Iris pigment epithelial cell (primary cell): ENCODE results near the gene CASK.
"Not testable (repeated sequence)": the region's sequence is repeated elsewhere in the genome, so short reads cannot be mapped to it uniquely, and the experiment has no call there.

Experiments
- DNase-seq: peaks from one replicate; pipeline ENCODE4 v3.0.0-alpha.2; 2011; ENCODE audit warnings: low read depth

CASK gene

GRCh38 chrX:41730081-41730480 lies 193.3 kb downstream of the CASK start:
- peak; percentile 75 for DNase-seq

DNA sequence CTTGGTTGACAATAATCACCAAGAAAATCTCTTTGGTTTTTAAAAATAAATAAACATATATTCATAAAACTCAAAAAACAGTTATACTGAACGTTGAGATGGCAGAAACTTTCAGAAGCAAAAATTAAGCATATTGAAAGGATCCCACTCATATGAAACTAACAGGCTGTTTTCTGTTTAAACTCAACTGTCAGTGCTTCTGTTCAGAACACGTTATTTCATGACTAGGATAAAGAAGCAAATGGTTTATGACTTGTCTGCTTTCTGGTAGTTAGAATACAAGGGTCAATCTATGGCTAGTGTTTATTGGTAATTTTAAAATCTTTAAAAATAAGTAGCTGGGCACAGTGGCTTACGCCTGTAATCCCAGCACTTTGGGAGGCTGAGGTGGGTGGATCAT lies 195.2 kb downstream of the CASK start:
- no peak for DNase-seq

- DNase-seq: no peak
Observed at GRCh38 chrX:41723826-41724225, 199.5 kb downstream of the CASK start, which contains the start of gene GPR82. Gene GPR82 (plus strand): TSS chrX:41724181. CDS start chrX:41727027, 2,846 bp downstream.

- DNase-seq: peak; percentile 52
Observed at GRCh38 chrX:41722816-41723618, 200.3 kb downstream of the CASK start.

- no peak for DNase-seq
Observed at GRCh38 chrX:41722214-41722613, 201.1 kb downstream of the CASK start.

DNA sequence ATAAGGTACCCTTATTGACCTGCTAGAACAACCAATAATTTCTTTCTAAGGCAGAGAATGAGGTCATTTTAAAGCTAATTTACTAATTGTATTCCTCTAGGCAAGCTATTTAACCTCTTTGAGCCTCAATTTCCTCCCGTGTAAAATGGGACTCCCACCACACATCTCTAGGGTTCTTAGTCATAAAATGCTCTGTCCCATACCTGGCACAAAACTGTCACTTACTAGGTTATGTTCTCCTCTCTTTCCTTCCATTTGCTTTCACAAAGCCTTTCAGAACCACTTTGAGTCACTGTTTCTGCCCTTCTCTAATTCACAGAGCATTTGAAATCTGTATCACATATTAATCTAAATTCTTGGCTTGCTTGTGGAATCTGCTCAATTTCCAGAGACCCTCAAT lies 201.8 kb downstream of the CASK start:
- DNase-seq: no peak

DNA sequence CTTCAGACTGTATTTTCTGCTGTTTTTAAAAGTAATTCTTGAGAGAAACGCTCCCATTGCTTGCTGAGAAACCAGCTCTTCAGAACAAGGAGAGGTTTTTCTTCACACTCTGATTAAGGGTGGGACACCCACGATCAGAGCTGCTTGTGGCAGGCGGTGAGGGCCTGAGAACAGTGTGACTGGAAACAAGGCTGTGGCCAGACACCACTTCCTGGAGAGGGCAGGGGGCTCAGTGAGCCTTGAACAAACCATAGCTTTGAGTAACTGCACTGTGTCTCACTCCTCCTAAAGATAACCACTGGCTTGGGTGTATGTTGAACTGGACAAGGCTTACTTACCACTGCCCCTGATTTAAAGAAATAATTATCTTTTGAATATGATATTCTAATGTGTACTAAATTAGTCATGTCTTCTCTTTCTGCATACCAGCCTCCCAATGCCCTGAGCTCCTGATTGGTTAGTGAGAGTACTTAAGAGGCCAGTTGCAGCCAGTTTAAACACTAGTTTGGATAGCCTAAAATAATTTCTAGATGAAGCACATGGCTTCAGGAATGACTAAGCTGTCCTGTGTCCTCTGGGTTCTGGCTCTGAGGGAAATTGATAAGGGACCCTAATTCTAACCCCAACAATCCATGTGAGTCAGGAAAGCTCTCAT lies 203.1 kb downstream of the CASK start:
- peak; percentile 50 for DNase-seq

- not testable (repeated sequence) for DNase-seq
Observed at GRCh38 chrX:41719610-41720009, 203.7 kb downstream of the CASK start.

- peak; percentile 7 for DNase-seq
Observed at GRCh38 chrX:41718481-41719235, 204.7 kb downstream of the CASK start.

DNA sequence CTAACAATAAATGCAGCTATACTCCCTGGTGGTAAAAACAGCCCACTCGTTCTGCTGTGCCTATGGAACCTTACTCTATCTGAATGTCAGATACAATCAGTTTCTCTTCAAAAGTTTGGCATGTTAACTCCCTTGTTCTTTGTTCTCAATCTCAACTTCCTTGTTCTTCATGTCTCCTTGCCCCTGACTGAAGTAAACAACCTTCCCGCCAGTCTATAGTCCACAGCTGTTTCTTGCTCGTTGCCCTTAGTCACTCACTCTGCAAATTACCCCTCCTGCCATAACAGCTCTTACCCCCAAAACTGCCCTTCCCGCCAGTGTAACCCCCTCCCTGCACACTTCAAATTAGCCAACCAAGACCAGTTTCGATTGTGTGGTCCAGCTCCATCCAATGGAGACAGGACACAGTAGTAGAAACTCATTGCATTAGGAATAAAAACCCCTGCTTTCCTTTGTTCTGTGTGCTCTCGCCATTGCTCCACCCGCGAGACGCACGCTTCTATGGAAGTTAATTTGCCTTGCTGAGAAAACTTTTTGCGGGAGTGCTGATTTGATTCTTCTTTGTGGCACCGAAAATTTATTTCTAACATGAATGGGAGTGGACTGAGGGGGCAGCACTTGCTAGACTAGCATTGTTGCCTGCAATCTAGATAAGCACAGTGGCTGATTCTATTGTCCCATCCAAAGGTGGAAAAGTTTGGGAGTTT lies 206.4 kb downstream of the CASK start:
- no peak for DNase-seq

- no peak for DNase-seq
Observed at GRCh38 chrX:41716222-41716621, 207.1 kb downstream of the CASK start.

DNA sequence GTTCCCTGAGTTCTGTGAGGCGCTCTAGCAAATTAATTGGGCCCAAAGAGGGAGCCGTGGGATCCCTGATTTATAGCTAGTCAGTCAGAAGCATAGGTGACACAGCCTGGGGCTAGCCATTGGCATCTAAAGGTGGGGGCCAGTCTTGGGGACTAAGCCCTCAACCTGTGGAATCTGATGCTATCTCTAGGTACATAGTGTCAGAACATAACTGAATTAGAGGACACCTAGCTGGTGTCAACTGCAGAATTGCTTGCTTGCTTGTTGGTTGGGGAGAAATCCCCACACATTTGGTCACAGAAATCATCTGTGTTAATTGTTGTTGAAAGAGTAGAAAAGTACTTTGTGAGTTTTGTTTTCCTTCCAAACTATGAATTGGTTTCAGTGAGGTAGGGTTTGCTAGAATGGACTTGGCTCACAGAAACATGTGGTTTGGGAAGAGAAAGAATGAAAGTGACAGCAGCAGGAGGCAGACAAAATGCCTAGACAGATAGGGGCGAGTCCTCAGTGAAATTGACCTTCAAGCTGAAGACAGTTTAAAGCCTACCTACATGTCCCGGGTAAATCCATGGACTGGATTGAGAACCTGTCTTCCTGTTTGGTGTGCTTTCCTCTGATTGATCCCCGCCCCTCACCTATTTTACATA lies 212.2 kb downstream of the CASK start:
- no peak for DNase-seq

- no peak for DNase-seq
Observed at GRCh38 chrX:41708486-41708885, 214.9 kb downstream of the CASK start.

GRCh38 chrX:41707218-41707617 lies 216.1 kb downstream of the CASK start:
- DNase-seq: no peak

DNA sequence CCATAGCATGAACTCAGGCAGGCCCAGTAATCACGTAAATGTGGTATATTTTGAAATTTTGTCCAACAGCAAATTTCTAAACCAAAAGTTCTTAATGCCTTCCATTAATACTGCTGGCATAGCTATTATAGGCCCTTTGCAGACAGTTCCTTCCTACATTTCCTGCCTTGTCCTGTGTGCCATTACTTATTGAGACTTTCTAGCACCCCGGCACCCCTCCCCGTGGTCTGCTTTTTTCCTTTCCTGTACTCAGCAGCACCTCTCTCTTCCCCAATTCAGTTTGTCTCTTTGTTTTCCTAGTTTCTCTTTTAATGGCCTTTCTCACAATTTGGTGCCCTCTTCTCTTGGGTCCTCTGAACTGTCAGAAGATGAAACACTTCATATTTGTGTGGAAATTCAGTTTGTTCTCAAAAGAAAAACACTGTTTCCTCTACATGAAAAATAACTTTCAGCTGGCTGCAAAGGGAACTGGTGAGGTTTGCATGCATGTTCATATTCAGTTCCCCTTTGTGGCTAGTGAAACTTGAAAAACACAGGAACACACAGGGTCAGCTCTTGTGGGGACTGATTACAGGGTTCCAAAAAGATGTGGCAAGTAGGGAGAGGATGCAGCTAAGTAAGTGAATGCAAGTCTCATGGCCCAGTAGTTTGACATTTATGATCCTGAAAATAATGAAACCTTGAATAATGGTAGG lies 217.5 kb downstream of the CASK start:
- DNase-seq: no peak

DNA sequence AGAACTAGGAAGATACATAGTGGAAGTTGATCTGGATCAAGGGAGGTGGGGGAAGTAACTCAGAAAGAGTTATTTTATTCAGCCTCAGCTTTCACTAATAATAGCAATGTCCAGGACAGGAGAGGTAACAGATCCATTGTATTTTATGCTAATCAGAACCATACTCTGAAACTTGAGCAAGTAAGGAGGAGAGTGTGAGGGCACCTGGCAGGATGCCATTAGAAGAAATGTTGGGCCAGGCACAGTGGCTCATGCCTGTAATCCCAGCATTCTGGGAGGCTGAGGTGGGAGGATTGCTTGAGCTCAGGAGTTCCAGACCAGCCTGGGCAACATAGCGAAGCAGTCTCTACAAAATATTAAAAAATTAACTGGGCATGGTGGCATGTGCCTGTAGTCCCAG lies 218.3 kb downstream of the CASK start:
- no peak for DNase-seq

DNA sequence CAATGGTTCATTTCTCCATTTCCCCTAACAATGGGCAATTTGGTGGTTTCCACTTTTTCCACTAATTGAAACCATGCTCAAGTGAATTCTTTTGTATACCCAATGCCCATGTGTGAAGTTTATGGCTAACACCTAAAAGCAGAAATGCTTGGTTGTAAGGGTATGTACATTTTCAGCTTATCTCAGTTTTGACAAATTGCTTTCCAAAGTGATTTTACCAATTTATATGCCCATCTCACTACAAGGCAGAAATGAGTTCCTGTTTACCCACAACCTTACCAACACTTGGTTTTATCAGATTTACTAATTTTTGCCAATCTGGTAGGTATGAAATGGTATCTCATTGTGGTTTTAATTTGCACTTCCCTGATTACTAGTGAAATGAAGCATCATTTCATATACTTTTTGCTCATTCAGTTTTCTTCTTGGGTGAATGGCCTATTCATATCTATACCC lies 219.8 kb downstream of the CASK start:
- DNase-seq: no peak

DNA sequence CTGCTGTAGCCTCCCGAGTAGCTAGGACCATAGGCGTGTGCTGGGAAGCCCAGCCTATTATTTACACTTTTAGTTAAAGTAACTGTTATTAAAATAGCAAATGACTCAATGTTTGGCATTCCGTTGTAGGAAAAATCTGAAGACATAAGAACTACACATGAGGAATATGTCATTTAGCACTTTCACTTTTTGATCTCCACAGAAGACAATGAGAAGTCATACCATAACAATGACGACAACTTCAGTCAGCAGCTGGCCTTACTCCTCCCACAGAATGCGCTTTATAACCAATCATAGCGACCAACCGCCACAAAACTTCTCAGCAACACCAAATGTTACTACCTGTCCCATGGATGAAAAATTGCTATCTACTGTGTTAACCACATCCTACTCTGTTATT lies 227.9 kb downstream of the CASK start:
- peak; percentile 17 for DNase-seq

DNA sequence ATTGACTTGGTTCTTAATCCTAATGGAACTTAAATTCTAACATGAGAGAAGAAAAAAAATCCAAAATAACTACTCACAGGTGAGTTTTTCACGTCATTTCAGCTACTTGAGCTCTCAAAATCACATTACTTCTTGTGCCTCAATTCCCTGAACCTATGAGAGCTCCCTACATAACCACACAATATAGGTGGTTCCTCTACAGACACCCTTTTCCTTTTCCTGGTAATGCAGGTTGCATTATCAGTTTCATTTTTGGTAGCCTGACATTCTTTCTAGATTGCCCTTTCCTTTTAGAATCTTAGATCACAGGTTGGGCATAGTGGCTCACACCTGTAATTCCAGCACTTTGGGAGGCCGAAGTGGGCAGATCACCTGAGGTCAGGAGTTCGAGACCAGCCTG lies 230.3 kb downstream of the CASK start:
- DNase-seq: no peak

DNA sequence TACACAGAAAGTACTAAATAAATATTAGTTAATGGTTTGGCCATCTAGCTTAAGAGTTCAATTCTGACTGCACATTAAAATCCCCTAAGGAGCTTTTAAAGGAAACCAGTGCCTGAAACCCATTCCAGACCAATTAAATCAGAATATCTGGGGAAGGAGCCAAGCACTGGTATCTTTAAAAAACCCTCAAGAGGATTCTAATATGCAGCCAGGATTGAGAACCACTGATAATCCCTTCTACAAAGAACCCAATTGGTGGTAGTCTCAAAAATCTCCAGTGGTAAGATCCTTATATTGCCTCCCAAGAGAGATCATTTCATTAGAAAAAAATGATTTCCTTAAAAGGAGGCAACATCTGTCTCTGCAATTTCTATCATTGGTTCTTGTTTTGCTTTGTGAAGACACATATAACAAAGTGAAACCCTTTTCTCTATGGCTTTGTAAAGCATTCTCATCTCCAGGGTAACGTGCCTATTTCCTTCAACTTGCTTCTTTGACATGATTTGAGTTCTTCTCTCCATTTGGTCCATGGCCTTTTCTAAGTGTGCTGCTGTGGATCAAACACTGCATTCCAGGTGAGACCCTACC lies 231.1 kb downstream of the CASK start:
- DNase-seq: no peak

GRCh38 chrX:41689711-41690110 lies 233.6 kb downstream of the CASK start:
- no peak for DNase-seq
